Cardiac atrium fibroblast (primary cell): ENCODE measurements around the gene DDX1. TPM values are rescaled to one million over a fixed set of nuclear protein-coding genes. Genes with fewer than 3 reads are reported as not detected.

ENCODE experiments used
- total RNA-seq: library from RNA; depleted of rRNA; stranded (reverse); fragments of >200 nt; gene quantifications from 2 replicates; pipeline ENCODE4 v1.2.3, GENCODE V29; 2015

Gene DDX1
- 70.0 and 76.8 TPM in 2 replicates for total RNA-seq

DNA sequence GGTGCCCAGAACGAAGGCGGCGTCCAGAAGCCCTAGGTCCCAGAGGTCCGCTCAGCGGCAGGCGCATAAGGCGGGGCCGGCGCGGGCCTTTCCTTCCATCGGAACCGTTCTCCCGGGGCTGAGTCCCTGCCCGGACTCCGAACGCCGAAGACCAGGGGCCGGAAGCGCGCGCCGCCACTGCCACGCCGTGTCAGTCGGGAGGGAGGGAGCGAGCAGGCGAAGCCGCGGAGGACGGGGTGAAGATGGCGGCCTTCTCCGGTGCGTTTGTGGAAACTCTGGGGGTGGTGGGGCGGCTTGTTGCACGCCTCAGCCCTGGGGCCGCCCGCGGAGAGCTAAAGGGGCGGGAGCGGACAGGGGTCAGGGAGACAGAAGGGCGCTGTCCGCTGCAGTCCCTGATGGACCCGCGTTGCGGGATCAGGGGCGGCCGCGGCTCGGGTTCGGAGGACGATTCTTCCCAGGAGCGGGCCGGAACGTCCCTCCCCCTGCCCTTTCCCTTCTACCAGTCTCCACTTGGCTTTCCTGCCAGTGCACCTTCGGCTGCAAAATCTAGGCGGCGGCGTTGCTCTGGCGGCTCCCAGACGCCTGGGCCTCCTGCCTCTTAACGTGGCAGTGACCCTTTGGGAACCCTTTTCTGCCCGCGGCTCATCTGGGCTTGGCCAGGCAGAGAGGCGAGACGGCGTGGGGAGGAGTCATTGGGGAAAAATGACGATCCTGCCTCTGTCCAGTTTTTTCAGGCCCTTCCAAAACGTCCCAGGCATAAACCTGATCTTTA is at the start of gene DDX1:
Gene DDX1, plus strand, starts transcription at position 177 of the 772 bp plus-strand sequence. Its CDS starts 66 bp downstream, at position 243.

DNA sequence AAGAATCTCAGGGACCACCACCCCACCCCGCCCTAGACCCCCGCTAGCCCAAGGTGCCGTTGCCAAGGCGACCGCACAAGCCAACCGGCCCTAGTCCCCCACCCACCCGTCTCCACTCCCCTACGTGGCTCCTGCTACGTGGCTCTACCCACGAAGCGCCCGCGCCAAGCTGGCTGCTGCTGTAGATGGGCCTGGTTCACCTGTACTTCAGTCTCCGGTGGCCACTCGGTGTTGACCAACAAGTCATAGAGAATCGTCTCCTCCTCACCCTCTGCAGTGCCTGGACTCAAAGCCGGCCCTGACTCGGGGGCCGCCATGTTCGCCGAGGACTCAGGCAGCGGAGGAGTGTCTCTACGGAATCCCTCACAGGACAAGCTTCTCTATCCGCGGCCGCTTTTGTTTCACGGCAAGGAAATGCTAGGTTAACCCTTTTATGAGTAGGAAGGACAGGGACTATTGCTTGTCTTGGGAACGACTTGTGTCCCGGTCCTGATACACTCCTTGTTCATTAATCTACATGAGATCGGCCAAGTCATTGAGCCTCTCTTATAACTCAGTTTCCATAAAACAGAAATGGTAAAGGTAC is 30.6 kb upstream of the DDX1 start, which contains the start of gene NBAS:
Gene NBAS, minus strand, starts transcription at position 347 of the 586 bp plus-strand sequence. Its CDS starts 30 bp downstream, at position 317.

Other genes starting within 250 kb of the DDX1 start
- 31.1 and 35.0 TPM in 2 replicates for gene NBAS, start 30.5 kb upstream of the DDX1 start, total RNA-seq